Raji (cell line): ENCODE measurements around the gene EDNRB.

Source experiments
- POLR2A ChIP-seq: IDR thresholded peaks from 2 replicates; pipeline ENCODE4 v1.6.1; 2011; ENCODE audit warnings: low read depth, low read length, control low read depth; ENCODE audit not compliant: insufficient read depth

EDNRB gene

GRCh38 chr13:77918391-77919245 is at the start of gene EDNRB:
EDNRB (minus strand) TSS chr13:77918831; CDS start chr13:77918573, 258 bp downstream.
- TF ChIP-seq POLR2A = no peak

GRCh38 chr13:77966671-77967070 is 48.0 kb upstream of the EDNRB start:
- TF ChIP-seq POLR2A = no peak

- TF ChIP-seq POLR2A = no peak
Measured at GRCh38 chr13:77952737-77953136, 34.1 kb upstream of the EDNRB start.

GRCh38 chr13:77952276-77952675 is 33.6 kb upstream of the EDNRB start:
- no peak for TF ChIP-seq POLR2A

- TF ChIP-seq POLR2A = no peak
Measured at GRCh38 chr13:77946522-77946921, 27.9 kb upstream of the EDNRB start.

GRCh38 chr13:77930430-77930829 is 11.8 kb upstream of the EDNRB start:
- no peak for TF ChIP-seq POLR2A

DNA sequence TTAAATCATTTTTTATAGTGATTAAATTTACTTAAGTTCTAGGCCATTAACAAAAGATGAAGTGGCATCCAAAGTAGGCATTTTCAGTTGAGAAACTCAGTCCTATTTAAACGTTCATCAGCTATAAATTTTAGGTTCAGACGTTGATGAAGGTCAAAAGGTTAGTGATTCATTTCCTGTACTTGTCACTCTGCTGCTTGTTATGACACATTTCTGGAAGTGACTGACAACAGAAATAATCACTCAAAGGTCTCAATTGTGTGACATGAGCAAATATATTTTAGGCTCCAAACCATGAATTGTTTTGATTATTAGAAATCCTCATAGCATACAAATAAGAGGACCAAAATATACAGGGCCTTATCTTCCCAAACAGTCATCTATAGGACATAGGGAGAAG is 10.3 kb upstream of the EDNRB start:
- TF ChIP-seq POLR2A = no peak

GRCh38 chr13:77925616-77926015 is 7.0 kb upstream of the EDNRB start:
- TF ChIP-seq POLR2A = no peak

- TF ChIP-seq POLR2A = no peak
Measured at GRCh38 chr13:77919921-77920294, 1.3 kb upstream of the EDNRB start.

DNA sequence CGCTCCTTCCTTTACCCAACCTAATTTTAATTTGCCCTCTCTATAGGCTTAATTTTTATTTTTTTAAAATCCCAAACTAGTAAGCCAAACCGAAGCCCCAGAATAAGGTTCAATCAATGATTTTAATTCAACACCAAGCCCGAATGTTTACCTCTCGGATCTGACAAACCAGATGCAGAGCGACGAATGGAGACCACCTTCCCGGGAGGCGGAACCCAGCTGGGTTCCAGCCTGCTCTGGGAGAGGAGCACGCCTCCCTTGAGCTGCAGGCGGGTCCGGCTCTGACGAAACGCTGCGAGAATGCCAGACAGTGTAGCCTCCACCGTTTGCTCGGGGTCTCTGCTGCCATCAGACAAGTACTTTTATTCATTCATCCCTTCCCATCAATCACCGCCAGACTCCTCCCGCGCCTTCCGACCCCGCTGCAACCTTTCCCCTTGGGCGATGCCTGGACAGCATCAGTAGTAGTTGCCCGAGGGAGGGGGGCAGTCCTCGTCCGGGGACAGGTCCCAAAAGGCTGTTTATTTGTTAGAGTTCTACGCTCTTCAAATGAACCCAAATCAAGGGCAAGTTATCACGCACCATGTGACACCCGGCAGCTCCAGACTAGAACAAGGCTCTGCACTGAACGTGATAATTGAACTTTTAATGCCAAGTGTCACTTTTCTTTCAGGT is 752 bp upstream of the EDNRB start:
- TF ChIP-seq POLR2A = no peak

DNA sequence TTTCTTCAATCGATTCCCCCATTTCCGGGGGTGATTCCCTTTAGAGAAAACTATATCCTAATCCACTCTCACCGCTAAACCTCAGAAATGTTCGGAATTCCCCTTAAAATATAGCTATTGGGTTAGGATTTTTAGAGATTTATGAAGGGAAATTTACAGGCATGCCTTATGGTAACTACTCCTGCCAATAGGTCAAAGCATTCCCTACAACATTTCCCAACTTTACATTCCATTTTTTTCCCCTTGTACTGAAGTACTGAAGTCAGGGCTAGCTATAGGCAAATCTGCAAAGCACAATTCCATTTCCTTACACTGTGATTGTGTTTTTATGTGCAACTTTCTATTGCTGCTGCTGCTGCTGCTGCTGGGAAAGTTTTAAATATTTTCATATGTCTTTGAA is 2.1 kb downstream of the EDNRB start:
- no peak for TF ChIP-seq POLR2A

DNA sequence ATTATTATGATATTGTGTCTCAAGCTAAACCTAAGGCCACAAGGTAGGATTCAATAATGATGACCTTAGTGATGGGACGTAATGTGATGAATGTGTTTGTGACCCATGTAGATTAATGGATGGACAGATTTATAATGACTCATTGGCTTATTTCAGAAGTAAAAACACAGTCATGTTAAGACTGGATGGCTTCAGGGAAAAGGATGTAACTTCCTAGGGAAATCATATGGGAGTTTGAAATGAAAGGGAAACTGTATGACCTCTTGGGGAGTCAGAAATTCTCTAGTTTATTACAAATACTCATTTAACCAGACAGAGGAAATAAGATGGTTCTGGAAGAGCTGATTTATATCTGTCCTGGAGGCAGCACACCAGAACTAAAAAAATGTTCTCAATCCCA is 2.9 kb downstream of the EDNRB start:
- TF ChIP-seq POLR2A = no peak

GRCh38 chr13:77913003-77913402 is 5.6 kb downstream of the EDNRB start:
- TF ChIP-seq POLR2A = no peak

DNA sequence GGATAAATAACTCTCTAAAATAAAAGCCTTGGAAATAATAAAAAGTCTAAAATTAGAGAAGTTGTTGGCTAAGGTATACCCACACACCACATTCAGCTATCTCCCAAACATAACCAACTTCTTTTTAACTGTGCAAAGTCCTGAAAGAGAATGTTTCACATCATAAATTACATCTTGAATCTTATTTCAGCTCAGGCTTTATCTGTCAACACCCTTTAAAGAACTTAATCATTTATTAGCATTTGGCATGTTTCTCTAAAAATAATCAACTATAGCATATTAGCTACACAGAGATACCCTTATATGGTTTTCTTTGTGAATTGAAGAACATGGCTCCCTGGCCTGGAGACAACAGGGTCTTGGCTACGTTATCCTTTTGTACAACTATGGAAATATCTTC is 6.9 kb downstream of the EDNRB start:
- TF ChIP-seq POLR2A = no peak

- TF ChIP-seq POLR2A = no peak
Measured at GRCh38 chr13:77909827-77910226, 8.8 kb downstream of the EDNRB start.

DNA sequence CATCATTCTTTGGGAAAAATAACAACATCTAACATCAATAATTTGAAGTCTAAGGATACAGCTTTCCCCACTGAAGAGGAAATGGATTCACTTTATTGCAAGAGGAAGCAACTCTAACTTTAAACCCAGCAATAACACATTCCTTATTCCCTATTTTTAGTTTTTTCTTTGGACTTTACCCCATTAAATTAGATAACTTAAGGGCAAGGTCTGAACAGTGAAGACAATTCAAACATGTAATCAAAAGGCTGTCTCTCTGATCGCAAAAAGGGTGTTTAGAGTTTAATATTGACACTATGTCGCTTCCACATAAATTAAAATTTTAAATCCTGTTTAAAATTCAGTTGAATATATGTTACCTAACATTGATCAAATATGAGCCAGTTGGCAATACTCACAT is 10.1 kb downstream of the EDNRB start:
- no peak for TF ChIP-seq POLR2A

DNA sequence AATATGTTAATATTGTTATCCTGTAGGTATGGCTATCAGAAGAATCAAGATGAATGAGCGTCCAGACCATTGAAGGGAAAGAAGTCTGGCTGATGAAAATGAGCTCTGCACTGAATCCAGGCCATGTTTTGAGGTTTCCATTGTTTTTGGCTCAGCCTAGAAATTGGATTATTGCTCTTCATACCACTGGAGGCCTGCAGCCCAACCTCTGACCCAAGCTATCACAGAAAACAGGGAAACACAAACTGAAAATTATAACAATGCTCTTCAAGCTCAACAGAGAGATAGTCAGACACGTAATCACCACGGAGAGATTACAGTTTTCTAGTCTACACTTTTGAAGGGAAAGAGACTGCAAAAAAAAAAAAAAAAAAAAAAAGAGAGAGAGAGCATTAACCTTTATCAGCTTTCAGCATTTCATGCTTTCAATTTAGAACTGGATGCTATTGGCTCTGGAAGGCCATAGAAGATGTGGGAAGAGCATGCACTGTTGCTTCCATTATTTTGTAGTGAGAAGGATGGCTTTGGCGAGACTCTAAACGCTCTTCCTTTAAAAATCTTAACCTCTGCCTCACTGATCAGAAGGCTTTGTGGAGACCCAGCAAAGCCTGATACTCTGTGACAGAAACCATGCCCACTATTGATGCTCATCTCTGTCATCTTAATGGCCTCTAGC is 10.8 kb downstream of the EDNRB start:
- TF ChIP-seq POLR2A = no peak

DNA sequence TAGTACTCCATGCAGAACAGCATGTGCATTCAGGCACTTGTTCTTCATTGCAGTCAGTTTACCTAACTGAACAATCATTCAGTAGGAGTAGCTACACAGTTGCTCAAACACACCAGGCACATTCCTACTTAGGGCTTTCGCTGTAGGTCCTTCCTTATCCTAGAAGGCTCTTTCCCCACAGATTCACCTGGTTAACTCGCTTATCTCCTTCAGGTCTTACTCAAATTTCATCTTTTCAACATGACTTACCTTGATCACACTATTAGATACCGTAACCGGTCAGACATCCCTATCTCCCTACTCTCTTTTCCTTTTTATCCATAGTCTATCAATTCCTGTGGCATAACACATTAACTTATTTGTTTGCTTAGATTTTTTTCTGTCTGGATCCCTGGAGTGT is 14.6 kb downstream of the EDNRB start:
- no peak for TF ChIP-seq POLR2A
